ENCODE measurements around the gene ADRA2C.

The ADRA2C gene

DNA sequence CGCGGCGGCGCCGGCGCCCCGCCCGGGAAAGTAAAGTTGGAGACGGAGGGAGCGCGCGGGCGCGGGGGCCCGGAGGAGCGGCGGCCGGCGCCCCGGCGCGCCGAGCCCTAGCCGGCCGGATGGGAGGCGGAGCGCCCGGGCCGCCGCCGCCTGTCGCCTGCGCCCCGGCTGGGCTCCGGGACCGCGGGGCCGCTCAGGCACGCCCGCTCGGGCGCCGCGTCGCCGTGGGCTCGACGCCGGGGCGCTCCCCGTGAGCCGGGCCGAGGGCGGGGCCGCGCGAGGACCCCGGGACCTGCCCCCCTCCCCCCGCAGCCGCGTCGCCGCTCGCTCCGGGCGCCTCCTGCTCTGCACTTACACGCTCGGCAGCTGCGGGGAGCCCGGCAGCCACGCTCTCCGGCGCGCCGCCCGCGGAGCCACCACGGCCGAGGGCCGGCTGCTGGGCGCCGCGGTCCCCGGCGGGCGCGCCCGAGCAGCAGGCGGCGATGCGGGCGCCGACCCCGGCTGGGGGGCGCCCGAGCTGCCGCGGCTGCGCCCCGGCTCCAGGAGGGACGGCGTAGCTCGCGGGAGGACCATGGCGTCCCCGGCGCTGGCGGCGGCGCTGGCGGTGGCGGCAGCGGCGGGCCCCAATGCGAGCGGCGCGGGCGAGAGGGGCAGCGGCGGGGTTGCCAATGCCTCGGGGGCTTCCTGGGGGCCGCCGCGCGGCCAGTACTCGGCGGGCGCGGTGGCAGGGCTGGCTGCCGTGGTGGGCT is at the start of gene ADRA2C:
Gene ADRA2C, plus strand, starts transcription at position 350 of the 749 bp plus-strand sequence. Its CDS starts 222 bp downstream, at position 572.
- peak; percentile 6 for DNase-seq

DNA sequence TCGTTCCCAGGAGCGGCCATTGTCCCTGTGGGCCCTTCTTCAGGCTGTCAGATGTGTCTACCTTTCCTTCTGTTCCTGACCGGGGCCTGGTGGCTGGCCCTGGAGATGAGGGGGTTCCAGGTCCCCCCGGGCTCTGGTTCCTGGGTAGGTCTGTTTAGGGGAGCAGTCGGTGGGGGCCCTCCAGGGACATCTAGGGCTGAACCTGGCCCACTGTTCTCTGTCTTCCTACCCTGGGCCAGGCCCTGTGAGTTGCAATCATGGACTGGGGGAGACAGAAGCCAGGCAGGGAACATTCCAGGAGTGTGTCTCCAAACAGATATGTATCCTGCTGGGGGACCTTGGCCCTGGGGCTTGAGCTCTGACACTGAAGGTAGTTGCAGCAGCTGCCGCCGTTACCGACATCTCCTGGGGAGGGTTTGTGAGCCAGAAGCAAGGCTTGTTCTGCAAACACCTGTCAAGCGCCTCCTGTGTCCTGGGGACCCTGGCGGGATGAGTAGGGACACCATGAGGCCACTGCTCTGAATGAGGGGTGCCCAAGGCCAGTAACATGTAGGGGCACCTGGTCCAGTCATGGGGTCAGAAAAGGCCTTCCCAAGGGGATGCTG is 49.5 kb upstream of the ADRA2C start:
- no peak for DNase-seq

DNA sequence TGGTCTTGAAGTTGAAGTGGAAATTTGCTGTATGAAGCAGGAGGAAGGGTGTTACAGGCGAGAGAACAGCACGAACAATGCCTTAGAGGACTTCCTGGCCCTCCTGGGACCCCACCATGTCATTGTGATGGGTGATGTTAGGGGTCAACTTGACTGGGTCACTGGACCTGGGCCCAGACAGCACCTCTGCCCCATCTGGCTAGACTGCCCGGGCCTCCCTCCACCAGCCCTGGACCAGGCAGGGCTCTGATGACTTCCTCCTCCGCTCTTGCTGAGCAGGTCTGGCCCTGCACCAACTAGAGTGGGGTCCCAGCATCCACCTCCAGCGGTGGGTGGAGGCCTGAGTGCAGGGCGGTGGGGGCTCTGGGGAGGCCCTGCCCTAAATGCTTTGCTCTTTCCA is 48.9 kb upstream of the ADRA2C start:
- DNase-seq: no peak

DNA sequence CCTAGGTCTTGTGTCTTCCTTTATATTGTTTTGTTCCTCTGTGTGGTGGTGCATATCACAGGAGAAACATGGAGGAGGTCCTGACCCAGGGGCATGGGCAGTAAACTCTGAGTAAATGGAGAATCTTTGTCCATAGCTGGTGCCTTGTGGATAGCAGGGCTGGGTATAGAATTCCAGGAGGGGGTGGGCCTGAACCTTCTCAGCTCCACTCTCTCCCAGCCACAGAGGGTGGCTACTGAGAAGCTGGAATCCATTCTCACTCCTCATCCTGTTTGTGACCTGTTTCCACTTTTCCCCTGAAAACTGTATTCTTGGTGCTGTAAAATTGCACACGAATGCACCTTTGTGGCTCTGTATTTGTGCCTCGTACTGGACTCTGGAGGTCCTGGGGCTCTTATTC is 47.7 kb upstream of the ADRA2C start:
- no peak for DNase-seq

DNA sequence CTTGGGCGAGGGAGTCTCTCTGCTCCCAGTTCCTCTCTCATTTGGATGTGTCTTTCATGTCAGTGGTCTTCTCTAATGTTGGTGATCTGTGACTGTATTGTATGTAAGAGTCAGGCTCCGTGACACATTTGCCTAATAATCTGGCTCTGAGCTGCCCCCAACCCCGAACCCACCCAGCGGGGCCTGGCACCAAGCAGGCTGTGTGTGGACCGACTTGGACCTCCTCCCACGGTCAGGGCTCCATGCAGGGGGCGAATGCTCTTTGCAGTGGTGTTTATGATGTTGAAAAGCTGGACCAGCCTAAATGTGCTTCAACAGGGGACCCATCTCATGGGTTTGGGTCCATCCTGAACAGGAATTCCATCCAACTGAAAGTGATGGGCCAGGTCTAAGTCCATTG is 47.0 kb upstream of the ADRA2C start:
- no peak for DNase-seq

DNA sequence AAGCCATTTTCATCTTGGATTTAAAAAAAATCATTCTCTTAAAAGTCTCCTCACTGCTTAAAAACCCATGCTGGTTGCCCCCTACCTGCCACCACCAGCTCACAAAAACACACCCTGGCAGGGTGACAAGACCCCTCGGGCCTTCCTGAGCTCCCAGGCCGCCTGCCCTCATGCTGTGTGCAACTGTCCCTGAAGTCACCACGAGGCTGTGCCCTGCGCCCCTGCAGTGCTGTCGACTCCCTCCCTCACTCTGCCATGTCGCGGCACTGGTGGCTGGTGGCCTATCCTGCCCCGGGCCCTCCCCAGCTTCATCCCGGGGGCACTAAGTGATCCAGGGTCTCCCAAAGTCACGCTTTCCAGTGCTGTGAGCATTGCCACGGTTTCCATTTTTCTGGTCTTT is 46.3 kb upstream of the ADRA2C start:
- DNase-seq: no peak

DNA sequence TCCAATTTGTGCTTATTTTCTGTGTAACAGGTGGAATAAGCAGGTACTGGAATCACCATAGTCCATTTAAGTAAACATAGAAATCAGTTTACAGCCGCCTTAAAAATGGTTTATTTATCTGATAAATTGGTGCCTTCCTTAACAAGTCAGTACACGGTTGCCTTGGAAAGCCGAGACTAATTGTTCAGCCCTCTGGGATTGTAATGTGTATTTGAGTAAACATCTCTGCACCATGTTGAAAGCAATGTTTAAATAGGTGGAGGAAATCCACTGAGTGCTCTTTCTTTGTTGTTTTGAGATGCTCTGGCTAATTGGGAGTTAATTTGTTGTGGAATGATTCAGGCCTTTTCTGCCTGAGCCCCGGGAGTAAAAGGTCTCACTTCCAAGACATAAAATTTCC is 45.7 kb upstream of the ADRA2C start:
- DNase-seq: no peak

DNA sequence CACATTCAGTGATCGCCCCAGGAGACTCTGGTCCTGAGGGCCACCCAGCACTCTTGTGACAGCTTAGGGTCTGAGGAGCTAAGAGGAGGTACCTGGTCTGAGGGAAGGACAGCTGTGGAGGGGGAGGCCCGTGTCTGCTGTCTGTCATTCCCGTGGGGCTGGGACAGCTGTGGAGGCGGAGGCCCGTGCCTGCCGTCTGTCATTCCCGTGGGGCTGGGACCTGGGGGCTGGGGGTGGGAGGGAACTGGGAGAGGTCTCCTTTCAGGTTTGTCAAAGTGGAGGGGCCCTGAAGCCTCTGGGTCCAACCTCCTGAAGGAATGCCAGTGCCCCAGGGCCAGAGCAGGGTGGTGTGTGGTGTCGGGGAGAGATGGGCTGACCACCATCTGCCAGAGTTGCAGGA is 45.0 kb upstream of the ADRA2C start:
- DNase-seq: no peak

DNA sequence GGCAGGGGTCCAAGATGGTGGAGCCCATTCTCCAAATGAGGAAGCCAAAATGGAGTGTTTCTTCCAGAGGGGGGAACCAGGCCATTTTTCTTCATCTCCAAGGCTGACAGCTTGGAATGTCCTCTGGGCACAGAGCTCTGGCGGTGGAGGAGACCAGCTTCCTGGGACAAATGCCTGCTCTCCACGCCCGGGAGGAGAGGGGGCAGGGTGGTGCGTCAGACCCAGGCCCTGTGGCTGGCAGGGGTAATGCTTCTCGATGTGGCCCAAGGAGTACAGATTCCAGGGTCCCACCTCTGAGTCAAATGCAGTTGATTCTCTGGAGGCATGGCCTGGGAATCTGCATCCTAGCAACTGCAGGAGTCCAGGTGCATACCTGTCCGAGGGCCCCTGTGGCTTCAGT is 44.6 kb upstream of the ADRA2C start:
- no peak for DNase-seq

DNA sequence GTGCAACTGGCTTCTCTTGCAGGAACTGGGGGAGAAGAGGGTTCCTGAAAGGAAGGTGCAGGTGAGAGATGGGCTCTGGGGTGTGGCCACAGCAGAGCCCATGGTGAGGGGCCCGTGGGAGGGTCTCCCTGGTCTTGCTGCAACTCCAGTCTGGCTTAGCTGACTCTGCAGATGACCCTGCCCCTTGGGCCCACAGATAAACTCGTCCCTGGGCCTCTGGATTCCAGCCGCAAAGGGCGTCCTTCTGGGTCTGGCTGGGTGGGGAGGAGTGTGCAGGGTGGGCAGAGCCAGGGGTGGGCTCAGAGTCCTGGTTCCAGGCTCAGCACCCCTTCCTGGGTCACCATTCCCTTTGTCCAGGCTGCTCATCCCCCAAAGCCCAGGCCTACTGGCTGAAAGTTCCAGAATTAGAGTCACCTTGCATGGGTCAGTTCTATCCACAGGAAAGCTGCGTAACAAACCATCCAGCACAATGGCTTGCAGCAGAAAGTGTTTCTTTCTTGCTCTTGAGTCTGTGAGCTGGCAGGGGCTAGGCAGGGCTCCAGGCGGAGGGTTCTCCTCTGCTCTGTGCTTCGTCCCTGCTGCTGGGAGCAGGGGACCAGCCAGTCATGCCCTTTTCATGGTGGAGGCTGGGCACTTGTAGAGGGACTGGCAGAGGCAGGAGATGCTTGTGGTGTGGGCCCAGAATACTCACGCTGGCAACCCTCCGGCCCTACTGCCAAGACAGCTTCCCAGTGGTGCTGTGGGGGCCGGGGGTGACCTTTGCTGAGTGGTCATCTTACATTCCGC is 43.5 kb upstream of the ADRA2C start:
- DNase-seq: no peak

DNA sequence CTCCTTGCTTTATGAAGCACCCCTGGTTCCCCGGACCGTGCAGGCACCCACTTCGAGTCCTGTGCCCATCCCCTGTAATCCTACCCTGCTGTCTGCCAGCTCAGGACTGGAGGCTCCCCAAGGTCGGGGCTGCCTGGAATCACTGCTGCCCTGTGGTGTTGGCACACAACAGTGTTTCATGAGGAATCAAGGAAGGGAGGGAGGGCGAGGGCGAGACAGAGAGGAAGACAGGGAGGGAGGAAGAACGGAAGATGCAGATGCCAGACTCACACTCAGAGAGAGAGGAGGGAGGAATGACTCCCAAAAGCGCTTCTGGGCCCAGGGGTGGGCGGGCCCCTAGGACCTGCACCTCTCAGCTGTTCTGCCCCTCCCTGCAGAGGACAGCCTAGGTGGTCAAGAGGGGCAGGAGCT is 42.9 kb upstream of the ADRA2C start:
- no peak for DNase-seq

DNA sequence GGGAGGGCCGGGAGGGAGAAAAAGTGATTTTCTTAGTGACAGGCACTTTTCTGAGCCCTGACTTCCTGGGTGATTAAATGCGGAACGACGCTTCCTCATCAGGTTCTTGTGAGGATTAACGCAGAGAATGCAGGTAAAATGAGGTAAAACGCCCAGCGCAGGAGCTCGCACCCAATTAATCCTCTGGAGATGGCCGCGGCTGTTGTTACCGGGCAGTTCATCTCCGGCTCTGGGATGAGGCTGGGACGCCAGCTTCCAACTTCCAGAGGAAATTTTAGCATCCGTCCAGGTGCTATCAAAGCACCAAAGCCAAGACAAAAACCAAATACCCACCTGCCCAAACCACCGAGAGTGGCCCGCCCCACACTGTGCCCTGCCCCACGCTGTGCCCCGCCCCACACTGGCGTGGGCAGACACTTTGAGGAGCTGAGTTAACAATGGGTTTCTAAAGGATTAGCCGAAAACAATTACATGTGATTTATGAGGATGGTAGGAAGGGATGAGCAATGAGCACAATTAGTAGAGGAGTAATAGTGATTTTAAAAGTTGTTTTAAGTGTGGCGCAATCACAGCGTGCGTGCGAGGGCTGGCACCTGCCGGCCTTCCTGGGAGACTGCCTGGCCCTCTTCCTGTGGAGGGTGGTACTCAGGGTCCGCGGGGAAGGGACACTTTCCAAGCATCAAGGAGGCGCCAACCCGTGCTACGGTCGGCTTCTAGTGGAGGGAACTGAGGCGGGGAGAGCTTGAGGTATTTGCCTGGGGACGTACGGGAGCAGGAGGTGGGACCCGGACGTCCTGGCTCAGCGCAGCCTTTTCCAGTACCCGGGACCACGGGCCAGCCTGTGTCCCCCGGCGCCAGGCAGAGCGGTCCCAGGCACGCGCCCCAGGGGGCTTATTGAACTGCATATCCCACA is 41.6 kb upstream of the ADRA2C start:
- no peak for DNase-seq

DNA sequence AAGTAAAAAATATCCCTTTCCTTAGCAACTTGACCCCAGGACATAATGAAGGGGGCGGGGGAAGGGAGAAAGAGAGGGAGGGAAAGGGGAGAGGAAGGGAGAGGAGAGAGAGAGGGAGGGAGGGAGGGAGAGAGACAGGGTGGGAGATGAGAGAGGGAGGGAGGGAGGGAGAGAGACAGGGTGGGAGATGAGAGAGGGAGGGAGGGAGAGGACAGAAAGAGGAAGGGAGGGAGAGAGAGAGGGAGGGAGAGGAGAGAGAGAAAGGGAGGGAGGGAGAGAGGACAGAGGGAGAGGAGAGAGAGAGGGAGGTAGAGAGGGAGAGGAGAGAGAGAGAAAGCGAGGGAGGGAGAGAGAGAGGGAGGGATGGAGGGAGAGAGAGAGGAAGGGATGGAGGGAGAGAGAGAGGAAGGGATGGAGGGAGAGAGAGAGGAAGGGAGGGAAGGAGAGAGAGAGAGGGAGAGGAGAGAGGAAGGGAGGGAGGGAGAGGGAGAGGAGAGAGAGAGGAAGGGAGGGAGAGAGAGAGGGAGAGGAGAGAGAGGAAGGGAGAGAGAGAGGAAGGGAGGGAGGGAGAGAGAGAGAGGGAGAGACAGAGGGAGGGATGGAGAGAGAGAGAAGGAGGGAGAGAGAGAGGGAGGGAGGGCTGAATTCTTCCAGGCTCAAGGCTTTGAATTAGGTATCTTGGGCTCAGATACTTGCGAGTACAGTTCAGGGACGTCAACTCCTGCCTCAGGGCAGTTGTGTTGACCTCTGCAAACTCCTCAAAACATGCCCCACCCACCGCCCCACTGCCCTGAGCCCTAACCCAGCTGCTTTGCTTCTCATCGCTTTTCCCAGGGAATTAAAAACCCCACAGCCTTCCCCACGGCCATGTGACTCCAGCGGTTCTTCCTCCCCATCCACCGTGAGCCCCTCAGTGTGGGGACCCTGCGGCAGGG is 40.0 kb upstream of the ADRA2C start:
- no peak for DNase-seq

DNA sequence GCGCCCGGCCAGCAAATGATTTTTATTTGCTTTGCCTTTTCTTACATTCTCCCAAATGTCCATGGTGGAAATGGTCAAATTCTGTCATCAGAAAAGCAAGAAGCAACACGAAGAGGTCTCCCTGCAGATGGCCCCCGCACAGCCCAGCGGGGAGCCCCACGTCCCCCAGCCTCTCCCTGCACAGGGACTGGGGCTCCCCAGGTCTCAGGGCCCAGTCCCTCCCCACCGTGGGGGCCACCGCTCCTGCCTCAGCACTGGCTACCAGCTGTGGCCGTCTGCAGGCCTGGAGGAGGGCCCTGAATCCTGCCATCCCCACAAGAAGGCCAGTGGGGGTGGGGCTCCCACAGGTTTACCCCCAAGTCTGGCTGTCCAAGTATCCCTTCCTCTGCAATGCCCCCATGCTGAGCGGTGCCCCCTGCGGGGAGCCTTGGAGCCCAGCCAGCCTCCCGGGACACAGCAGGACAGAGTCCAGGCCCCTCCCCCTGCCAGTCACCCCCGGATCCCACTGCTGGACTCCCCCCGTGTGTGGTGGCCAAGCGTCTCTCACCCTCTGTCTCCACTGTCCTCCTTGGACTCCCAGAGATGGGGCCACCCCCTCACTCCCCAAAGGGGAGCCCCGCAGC is 38.2 kb upstream of the ADRA2C start:
- DNase-seq: no peak

DNA sequence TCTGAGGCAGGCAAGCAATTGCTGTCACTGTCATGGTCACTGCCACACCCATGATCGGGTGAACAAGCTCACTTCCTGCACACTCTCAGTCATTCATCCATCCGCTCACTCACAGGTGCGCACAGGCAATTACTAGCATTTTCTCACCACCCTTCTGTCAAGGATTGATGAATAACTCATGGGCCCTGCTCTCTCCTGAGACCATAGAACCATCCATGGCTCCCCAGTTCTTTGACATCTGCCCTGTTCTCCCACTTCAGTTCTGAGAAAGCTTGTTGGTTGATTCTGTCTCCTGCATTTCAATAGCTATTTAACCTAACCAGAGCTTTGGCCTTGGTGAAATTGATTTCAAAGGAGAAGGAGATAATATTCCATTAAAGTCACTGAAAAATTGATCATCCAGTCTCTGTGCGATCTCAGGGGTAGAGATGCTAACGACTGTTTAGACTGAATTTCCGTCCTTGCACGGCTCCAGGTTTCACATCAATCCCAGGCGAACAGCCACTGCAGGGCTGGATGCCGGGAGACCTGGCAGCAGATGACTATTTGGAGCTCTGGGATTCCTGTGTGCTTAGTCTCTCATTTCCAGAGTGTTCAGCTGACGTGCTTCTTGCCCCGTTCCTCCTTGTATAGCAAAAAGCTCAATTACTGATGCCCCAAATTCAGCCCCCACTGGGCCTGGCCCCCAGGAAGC is 36.9 kb upstream of the ADRA2C start:
- DNase-seq: no peak

DNA sequence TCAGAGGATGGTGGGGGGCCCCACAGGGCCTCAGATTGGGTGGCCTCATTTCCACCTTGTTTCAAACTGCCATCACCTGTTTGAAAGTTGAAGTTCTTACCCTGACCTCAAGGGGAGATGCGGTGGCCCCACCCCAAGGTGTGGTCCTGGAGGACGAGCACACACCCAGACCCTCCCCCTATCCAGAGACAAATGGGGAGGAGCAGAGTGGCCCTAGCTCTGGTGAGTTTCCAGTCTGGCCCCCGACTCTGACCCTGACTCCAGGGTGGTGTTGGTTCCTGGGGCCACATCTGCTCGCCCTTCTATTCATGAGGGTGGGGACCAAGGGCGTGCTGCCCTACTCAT is 36.3 kb upstream of the ADRA2C start:
- no peak for DNase-seq

DNA sequence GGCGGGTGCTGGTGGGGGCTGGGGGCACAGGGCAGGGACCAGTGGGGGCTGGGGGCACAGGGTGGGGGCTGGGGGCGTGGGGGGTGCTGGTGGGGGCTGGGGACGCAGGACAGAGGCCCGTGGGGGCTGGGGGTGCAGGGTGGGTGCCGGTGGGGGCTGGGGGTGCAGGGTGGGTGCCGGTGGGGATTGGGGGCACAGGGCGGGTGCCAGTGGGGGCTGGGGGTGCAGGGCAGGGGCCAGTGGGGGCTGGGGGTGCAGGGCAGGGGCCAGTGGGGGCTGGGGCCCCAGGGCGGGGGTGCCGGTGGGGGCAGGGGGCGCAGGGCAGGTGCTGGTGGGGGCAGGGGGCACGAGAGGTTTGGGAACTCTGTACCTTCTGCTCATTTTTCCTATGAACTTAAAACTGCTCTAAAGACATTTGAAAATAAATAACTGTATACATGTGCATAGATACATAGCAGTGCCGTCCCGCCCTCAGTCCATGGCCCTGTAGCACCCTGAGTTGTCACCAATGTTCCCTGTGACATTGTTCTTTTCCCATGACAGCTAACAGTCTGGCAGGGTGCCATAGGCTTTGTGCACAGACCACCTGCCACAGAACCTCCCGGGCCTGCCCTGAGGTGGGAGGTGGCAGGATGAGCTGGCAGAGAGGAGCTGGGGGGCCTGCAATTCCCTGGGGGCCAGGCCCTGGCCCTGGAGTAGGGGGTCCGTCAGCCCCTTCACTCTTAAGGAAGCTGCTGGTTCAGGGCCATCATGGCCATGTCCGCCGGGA is 35.6 kb upstream of the ADRA2C start:
- DNase-seq: no peak

DNA sequence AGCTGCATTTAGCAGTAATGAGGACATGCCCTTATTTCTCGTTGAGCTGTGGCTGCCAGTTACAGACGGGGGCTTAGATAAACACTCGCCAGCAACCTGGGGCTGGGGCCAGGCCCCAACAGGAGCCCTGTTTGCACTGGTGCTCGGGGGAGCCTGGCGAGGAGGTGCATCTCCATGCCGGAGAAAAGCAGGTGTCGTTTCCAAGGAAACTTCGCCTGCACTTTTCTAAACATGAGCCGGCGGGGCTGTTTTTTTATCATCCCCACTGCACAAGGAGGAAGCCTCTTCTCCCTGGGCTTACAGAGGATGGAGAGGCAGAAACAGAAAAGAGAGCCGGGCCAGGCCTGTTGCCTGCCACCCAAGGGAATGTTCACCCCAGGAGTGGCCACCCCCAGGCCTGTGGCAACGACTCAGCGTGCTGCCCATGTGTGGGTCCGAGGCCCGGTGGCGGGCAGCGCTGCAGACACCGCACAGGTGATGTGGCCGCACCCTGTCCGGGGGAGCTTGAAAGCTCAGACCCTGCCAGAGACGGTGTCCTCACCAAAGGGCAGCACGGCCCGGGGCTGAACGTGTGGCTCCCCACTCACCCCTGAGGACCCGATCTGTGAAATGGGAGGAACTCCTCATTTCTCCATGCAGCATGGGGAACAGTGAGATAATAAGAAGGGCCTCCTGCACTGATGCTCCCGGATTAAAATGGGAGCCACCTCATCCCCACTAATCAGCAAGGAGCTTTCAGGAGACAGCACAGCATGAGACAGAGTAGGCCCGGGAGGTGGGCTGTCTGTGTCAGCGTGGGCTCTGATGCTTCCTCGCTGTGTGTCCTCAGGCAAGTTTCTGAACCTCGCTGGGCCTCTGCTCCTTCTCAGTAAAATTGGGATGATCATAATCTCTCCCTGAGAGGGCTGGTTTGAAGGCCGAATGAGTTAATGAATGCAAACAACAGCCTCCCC is 33.8 kb upstream of the ADRA2C start:
- DNase-seq: no peak

DNA sequence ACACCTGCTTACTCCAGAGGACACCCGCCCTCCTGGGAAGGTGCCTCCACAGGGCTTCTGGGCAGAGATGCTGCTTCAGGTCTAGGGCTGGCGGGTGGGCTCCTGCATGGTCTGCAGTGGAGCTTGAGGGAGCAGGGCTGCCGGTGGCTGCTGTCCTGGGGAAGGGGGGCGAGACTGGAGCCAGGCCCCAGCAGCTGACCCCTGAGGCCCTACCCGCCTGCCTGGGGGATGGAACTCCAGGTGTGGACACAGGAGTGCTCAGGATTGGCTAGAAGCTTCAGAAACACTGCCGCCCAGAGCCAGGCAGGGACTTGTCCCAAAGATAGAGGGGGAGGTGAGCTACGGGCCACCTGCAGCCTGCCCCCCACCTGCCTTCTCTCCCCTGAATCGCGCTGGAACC is 33.0 kb upstream of the ADRA2C start:
- DNase-seq: no peak

All from activated CD4-positive, alpha-beta T cell treated with anti-CD3 and anti-CD28 coated beads, Interleukin-10, Interleukin-2, amounts not matched to agents 100 ng/mL and 50 ng/mL, durations not matched to agents 16 hours and 8 hours (primary cell).